H1 (cell line): Measurements from ENCODE around the gene EPB42. TPM values are rescaled to one million over a fixed set of nuclear protein-coding genes. Genes with fewer than 3 reads are reported as not detected.

Source experiments
- CTCF ChIA-PET: fragments of 300-600 bp; sonication (Branson Sonifier 250); formaldehyde crosslinking; loops from one replicate; lab custom pipeline; 2021; ENCODE audit not compliant: partially characterized antibody; lab: Charles Lee
- POLR2A ChIA-PET: fragments of 300-600 bp; sonication (Branson Sonifier 250); formaldehyde crosslinking; loops from one replicate; lab custom pipeline; 2021; ENCODE audit warnings: inconsistent platforms; ENCODE audit not compliant: partially characterized antibody; lab: Charles Lee
- DNase-seq, 2 experiments: peaks; one replicate each; pipeline versions ENCODE4 v3.0.0 to v3.0.0-alpha.2; 2010 to 2022; ENCODE audit warnings: low spot score in 2 of 2, low read depth in 1 of 2, mixed read lengths in 1 of 2
- FAIRE-seq: peaks from 2 replicates; lab custom pipeline; 2011; peaks lifted over from hg19 to GRCh38; lab: Jason Lieb, UNC
- H2AFZ ChIP-seq: 2 replicates; pipeline ENCODE4 v1.8.1; 2012; ENCODE audit warnings: low read length, inconsistent platforms
- H2AK5ac ChIP-seq: 2 replicates; pipeline ENCODE4 v1.6.1; 2013; ENCODE audit warnings: low read depth, low read length
- H2BK120ac ChIP-seq: replicated peaks from 2 replicates; pipeline ENCODE3; 2013; ENCODE audit warnings: low read depth, low read length, inconsistent platforms
- H2BK12ac ChIP-seq: 2 replicates; pipeline ENCODE4 v1.6.1; 2013; ENCODE audit warnings: low read depth, low read length
- H2BK15ac ChIP-seq: 2 replicates; pipeline ENCODE4 v1.6.1; 2013; ENCODE audit warnings: low read length
- H2BK20ac ChIP-seq: 2 replicates; pipeline ENCODE4 v1.6.1; 2013; ENCODE audit warnings: low read length
- H2BK5ac ChIP-seq: 2 replicates; pipeline ENCODE4 v1.6.1; 2013; ENCODE audit warnings: low read depth, low read length
- H3K14ac ChIP-seq: 2 replicates; pipeline ENCODE4 v1.6.1; 2013; ENCODE audit warnings: inconsistent platforms; ENCODE audit not compliant: insufficient read length
- H3K18ac ChIP-seq: 2 replicates; pipeline ENCODE4 v1.6.1; 2013; ENCODE audit warnings: low read length; ENCODE audit errors: extremely low read depth
- H3K23ac ChIP-seq: 2 replicates; pipeline ENCODE4 v1.6.1; 2013; ENCODE audit warnings: inconsistent platforms; ENCODE audit not compliant: insufficient read length
- H3K23me2 ChIP-seq: 2 replicates; pipeline ENCODE4 v1.6.1; 2013; ENCODE audit warnings: low read depth, low read length
- H3K27ac ChIP-seq: 2 replicates; pipeline ENCODE4 v1.6.1; 2011; ENCODE audit warnings: low read depth, low read length, inconsistent platforms
- H3K27me3 ChIP-seq, 4 experiments: replicated peaks in 1 of 4; 1 replicate in 1 of 4; 2 replicates in 3 of 4; pipeline versions ENCODE4 v1.6.1 to v1.8.1; 2011 to 2013; ENCODE audit warnings: low read length in 3 of 4, mild to moderate bottlenecking in 3 of 4, inconsistent platforms in 2 of 4, mixed read lengths in 2 of 4, moderate library complexity in 1 of 4; ENCODE audit not compliant: control insufficient read depth in 3 of 4, insufficient read depth in 3 of 4; ENCODE audit errors: extremely low read depth in 1 of 4
- H3K36me3 ChIP-seq, 4 experiments: 2 replicates each; pipeline versions ENCODE4 v1.6.1 to v1.8.1; 2011 to 2013; ENCODE audit warnings: mild to moderate bottlenecking in 4 of 4, low read length in 3 of 4, moderate library complexity in 2 of 4, control low read depth in 1 of 4, inconsistent platforms in 1 of 4; ENCODE audit not compliant: insufficient read depth in 4 of 4, control insufficient read depth in 2 of 4
- H3K4ac ChIP-seq: replicated peaks from 2 replicates; pipeline ENCODE3; 2013; ENCODE audit warnings: low read length, low read depth, mixed read lengths, inconsistent platforms; ENCODE audit not compliant: insufficient read length
- H3K4me1 ChIP-seq, 4 experiments: replicated peaks in 1 of 4; 1 replicate in 1 of 4; 2 replicates in 3 of 4; pipeline versions ENCODE4 v1.6.1 to v1.8.1; 2011 to 2013; ENCODE audit warnings: low read length in 3 of 4, inconsistent platforms in 2 of 4, mixed read lengths in 1 of 4; ENCODE audit not compliant: insufficient read depth in 4 of 4, control insufficient read depth in 3 of 4
- H3K4me2 ChIP-seq, 2 experiments: 2 replicates each; pipeline versions ENCODE4 v1.6.1 to v1.8.1; 2011 to 2013; ENCODE audit warnings: low read depth in 2 of 2, low read length in 2 of 2, control low read depth in 1 of 2, inconsistent platforms in 1 of 2, mild to moderate bottlenecking in 1 of 2; ENCODE audit not compliant: insufficient read depth in 1 of 2
- H3K4me3 ChIP-seq, 4 experiments: fragments of 200-600, 300-600 bp in 1 of 4; sonication (generic), shearing (Covaris generic), sonication (Bioruptor Twin) in 1 of 4; 2 replicates each; pipeline versions ENCODE4 v1.5.1 to v1.8.1; 2011 to 2016; ENCODE audit warnings: low read length in 4 of 4, low read depth in 3 of 4, control low read depth in 2 of 4, inconsistent platforms in 2 of 4, mild to moderate bottlenecking in 2 of 4, mixed read lengths in 1 of 4, moderate library complexity in 1 of 4; ENCODE audit not compliant: insufficient read depth in 2 of 4; ENCODE audit errors: extremely low read depth in 1 of 4
- H3K56ac ChIP-seq: replicated peaks from 2 replicates; pipeline ENCODE3; 2013; ENCODE audit warnings: low read depth, mild to moderate bottlenecking, mixed read lengths, low read length, inconsistent platforms; ENCODE audit not compliant: insufficient read length
- H3K79me1 ChIP-seq: 2 replicates; pipeline ENCODE4 v1.6.1; 2013; ENCODE audit warnings: low read depth, low read length, control low read depth
- H3K79me2 ChIP-seq, 2 experiments: 2 replicates each; pipeline versions ENCODE4 v1.6.1 to v1.8.1; 2012 to 2013; ENCODE audit warnings: low read length in 2 of 2, mild to moderate bottlenecking in 2 of 2, inconsistent platforms in 1 of 2; ENCODE audit not compliant: insufficient read depth in 2 of 2, control insufficient read depth in 1 of 2
- H3K9ac ChIP-seq, 4 experiments: replicated peaks in 1 of 4; 1 replicate in 1 of 4; 2 replicates in 3 of 4; pipeline versions ENCODE4 v1.6.1 to v1.8.1; 2011 to 2013; ENCODE audit warnings: low read depth in 3 of 4, low read length in 3 of 4, control low read depth in 2 of 4, mild to moderate bottlenecking in 2 of 4, moderate library complexity in 2 of 4, inconsistent platforms in 1 of 4; ENCODE audit errors: extremely low read depth in 1 of 4
- H3K9me3 ChIP-seq, 2 experiments: 2 replicates each; pipeline versions ENCODE4 v1.6.1 to v1.8.1; 2012 to 2013; ENCODE audit warnings: mild to moderate bottlenecking in 2 of 2, moderate library complexity in 2 of 2, control low read depth in 1 of 2, inconsistent platforms in 1 of 2, low read depth in 1 of 2, low read length in 1 of 2, mixed read lengths in 1 of 2; ENCODE audit not compliant: insufficient read depth in 2 of 2
- H4K20me1 ChIP-seq, 2 experiments: replicated peaks in 1 of 2; 2 replicates each; pipeline versions ENCODE3 to v1.8.1; 2011 to 2013; ENCODE audit warnings: inconsistent platforms in 2 of 2, low read length in 2 of 2, mild to moderate bottlenecking in 1 of 2; ENCODE audit not compliant: insufficient read depth in 2 of 2, control insufficient read depth in 1 of 2
- H4K5ac ChIP-seq: 2 replicates; pipeline ENCODE4 v1.6.1; 2013; ENCODE audit warnings: low read length, low read depth, mixed read lengths, inconsistent platforms; ENCODE audit not compliant: insufficient read length
- H4K8ac ChIP-seq: 2 replicates; pipeline ENCODE4 v1.8.0; 2013; ENCODE audit warnings: mild to moderate bottlenecking, moderate library complexity, low read length, inconsistent platforms; ENCODE audit not compliant: insufficient read depth; ENCODE audit errors: extremely low read depth
- H4K91ac ChIP-seq: replicated peaks from 2 replicates; pipeline ENCODE3; 2013; ENCODE audit warnings: low read length, mixed read lengths, inconsistent platforms; ENCODE audit not compliant: insufficient read length
- ASH2L ChIP-seq: fragments of 200-600, 300-600 bp; sonication (generic); IDR thresholded peaks from one replicate; pipeline ENCODE4 v1.7.1; 2017; ENCODE audit warnings: low read length
- CBX8 ChIP-seq: fragments of 300-800, 300-1000 bp; sonication (generic); IDR thresholded peaks from 2 replicates; pipeline ENCODE4 v1.7.1; 2016; ENCODE audit warnings: low read depth, low read length, borderline replicate concordance
- CREB1 ChIP-seq: IDR thresholded peaks from 2 replicates; pipeline ENCODE4 v1.6.1; 2012; ENCODE audit warnings: inconsistent platforms
- EGR1 ChIP-seq: IDR thresholded peaks from 2 replicates; pipeline ENCODE4 v1.6.1; 2011; ENCODE audit warnings: low read depth, low read length, borderline replicate concordance
- EP300 ChIP-seq, 2 experiments: IDR thresholded peaks; 1 replicate in 1 of 2; 2 replicates in 1 of 2; pipeline ENCODE4 v1.6.1; 2011 to 2012; ENCODE audit warnings: low read depth in 2 of 2, low read length in 2 of 2, mild to moderate bottlenecking in 2 of 2, borderline replicate concordance in 1 of 2, inconsistent platforms in 1 of 2, moderate library complexity in 1 of 2
- MAX ChIP-seq: IDR thresholded peaks from 2 replicates; pipeline ENCODE4 v1.6.1; 2012; ENCODE audit warnings: inconsistent platforms
- NANOG ChIP-seq: IDR thresholded peaks from 2 replicates; pipeline ENCODE4 v1.6.1; 2011; ENCODE audit warnings: low read length, low read depth, mild to moderate bottlenecking, inconsistent platforms; ENCODE audit not compliant: insufficient read depth, poor library complexity, severe bottlenecking
- RFX5 ChIP-seq: IDR thresholded peaks from 2 replicates; pipeline ENCODE4 v1.6.1; 2011; ENCODE audit warnings: low read depth, low read length, improper control_type of control experiment, borderline replicate concordance
- SIRT6 ChIP-seq: IDR thresholded peaks from one replicate; pipeline ENCODE4 v1.7.1; 2012; ENCODE audit warnings: low read length, inconsistent platforms
- SUZ12 ChIP-seq: fragments of 200-600 bp; sonication (generic); IDR thresholded peaks from 2 replicates; pipeline ENCODE4 v1.6.1; 2012; ENCODE audit warnings: mild to moderate bottlenecking, inconsistent platforms, low read length, moderate library complexity, mixed read lengths
- TBP ChIP-seq: IDR thresholded peaks from 2 replicates; pipeline ENCODE4 v1.6.1; 2011; ENCODE audit warnings: low read depth, low read length, improper control_type of control experiment
- WGBS, 2 experiments: shearing (Covaris generic) in 1 of 2; methylation state at CpG; one replicate each; pipeline versions ENCODE4 v1.1.6 to v1.1.7; 2013 to 2015; ENCODE audit warnings: low lambda C conversion rate in 2 of 2, mixed read lengths in 2 of 2, inconsistent platforms in 1 of 2, low coverage in 1 of 2, missing lambda C conversion rate in 1 of 2; ENCODE audit not compliant: insufficient replicate concordance in 2 of 2, insufficient coverage in 1 of 2, insufficient read length in 1 of 2; ENCODE audit errors: extremely low coverage in 1 of 2, missing lambda C conversion rate in 1 of 2; 5-methylcytosine and 5-hydroxymethylcytosine counted together
- polyA plus RNA-seq, 7 experiments: library from polyadenylated mRNA; depleted of rRNA in 3 of 7; stranded (reverse) in 5 of 7; unstranded in 2 of 7; fragments of >200 nt in 5 of 7; fragments of 200-250 nt in 2 of 7; gene quantifications; 1 replicate in 5 of 7; 2 replicates in 1 of 7; 4 replicates in 1 of 7; pipeline versions ENCODE4 v1.2.1 to v1.2.3, GENCODE V29; 2011 to 2013; ENCODE audit warnings: missing spikeins in 2 of 7, mixed read lengths in 2 of 7
- total RNA-seq: library from RNA; stranded (reverse); fragmentation: NEBNext Ultra II Directional; extraction: Animal tissue kit (Norgen Biotek cat#: 25700); gene quantifications from 2 replicates; pipeline ENCODE4 v1.2.1, GENCODE V29; 2021

EPB42 gene
- total and polyA plus RNA-seq, 2 of the 8 experiments (the other 6 are each of a cell fraction or from before 2014, with no cell fraction given): not detected

- FAIRE-seq (no peak), DNase-seq (no peak)
- POLR2A ChIA-PET: no interaction called here
- Histone ChIP-seq H3K18ac (no peak overlapping the region), H3K4me3 (no peak overlapping the region), H3K14ac (no peak overlapping the region), H3K79me2 (no peaks in the 10 kb centered on the region), H4K8ac (no peak overlapping the region), H3K27ac (no peak overlapping the region), H3K36me3 (no peaks in the 10 kb centered on the region), H2AK5ac (no peak overlapping the region), H3K4me1 (no peaks in the 10 kb centered on the region), H4K91ac (no peak overlapping the region), H4K20me1 (no peaks in the 10 kb centered on the region), H3K9ac (no peak overlapping the region), H3K79me1 (no peaks in the 10 kb centered on the region), H3K23me2 (no peaks in the 10 kb centered on the region), H2BK120ac (no peak overlapping the region), H3K56ac (no peak overlapping the region), H2BK12ac (no peak overlapping the region), H3K4me2 (no peak overlapping the region), H2AFZ (no peak overlapping the region), H3K27me3 (no peaks in the 10 kb centered on the region), H2BK15ac (no peak overlapping the region), H3K23ac (no peak overlapping the region), H3K9me3 (peaks cover 0 to 6% of the 10 kb centered on the region in 2 experiments; a peak in 1 of 4 replicates), H2BK20ac (no peak overlapping the region), H4K5ac (no peak overlapping the region), H3K4ac (no peak overlapping the region), H2BK5ac (no peak overlapping the region)
- TF ChIP-seq ASH2L (no peak), SIRT6 (no peak), EGR1 (no peak), TBP (no peak), CBX8 (no peak), NANOG (no peak), SUZ12 (no peak), EP300 (IDR thresholded peaks at IDR 0.05; ENCODE audit: borderline replicate concordance in 1 of 2, low read depth in 2 of 2, low read length in 2 of 2) (no peak), MAX (no peak), RFX5 (no peak), CREB1 (no peak)
- WGBS, 2 experiments: 78% methylated on average over 3 of the region's 3 CpGs; no CpG with 5 or more reads in 1 of the 2 experiments
- CTCF ChIA-PET: interaction anchor here (1.1 to 2.3 kb wide), 5 partner anchors 8 to 85 kb away, joined by 3 to 7 read pairs (median 3); partner anchors contain the start of gene CCNDBP1
These were observed 20.8 kb downstream of the EPB42 start for GRCh38 chr15:43199945-43200488.
